ENCODE results near the gene STK17A.

STK17A gene

DNA sequence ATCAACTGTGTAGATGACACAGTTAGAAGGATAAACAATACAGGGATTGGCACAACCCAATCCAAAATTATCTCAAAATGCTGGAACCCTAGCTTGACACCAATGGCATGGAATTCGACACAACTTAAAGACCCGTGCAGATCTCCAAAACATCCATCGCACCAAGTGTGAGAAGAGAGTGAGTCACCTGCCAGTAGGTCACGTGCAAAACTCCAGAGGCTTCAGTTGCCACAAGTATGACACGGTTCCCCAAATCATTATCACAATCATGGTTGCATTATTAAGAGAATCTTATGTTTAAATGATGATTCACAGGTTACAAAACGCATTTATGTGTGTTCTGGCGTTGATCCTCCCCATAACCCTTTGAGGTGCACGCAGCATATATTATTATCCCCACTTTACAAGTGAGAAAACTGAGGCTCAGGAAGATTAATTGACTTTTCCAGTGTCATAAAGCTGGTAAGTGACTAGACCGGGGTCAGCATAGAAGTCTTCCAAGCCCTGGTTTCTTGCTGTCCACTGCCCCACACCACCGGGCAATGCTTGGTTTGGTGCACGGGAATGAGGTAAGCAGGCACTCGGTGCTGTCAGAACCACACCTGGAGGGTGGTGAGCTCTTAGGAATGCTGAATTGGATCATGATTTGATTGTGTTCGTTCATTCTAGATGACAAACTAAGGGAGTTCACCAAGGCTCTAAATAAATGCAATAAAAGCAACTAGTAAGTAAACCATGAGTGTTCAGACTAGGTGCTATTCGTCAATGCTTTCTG is 23.6 kb upstream of the STK17A start:
- Histone ChIP-seq H2BK15ac (ENCODE audit: low read length) (no peak overlapping the region), H3K27me3 (ENCODE audit: control insufficient read depth in 3 of 3, insufficient read depth in 3 of 3, low read depth in 1 of 3, low read length in 3 of 3) (peaks cover 0 to 4% (median 0%) of the 10 kb centered on the region in 3 experiments), H3K23ac (ENCODE audit: low read depth, low read length, poor library complexity) (no peak overlapping the region), H2AFZ (ENCODE audit: low read length) (no peak overlapping the region), H3K79me1 (ENCODE audit: low read depth, low read length) (no peaks in the 10 kb centered on the region), H3K4me1 (ENCODE audit: control insufficient read depth in 2 of 2, insufficient read depth in 1 of 2, low read depth in 1 of 2, low read length in 2 of 2) (no peaks in the 10 kb centered on the region), H3K4me2 (ENCODE audit: insufficient read depth, low read length, poor library complexity, severe bottlenecking) (no peak overlapping the region), H4K8ac (ENCODE audit: low read depth, low read length) (no peak overlapping the region), H2BK5ac (ENCODE audit: low read length) (no peak overlapping the region), H4K91ac (ENCODE audit: low read depth, low read length, poor library complexity) (no peak overlapping the region), H3K4me3 (ENCODE audit: low read length in 2 of 2) (no peak overlapping the region), H3K36me3 (replicated peaks in 1 of 2; ENCODE audit: control insufficient read depth in 2 of 2, insufficient read depth in 2 of 2, low read length in 2 of 2) (no peaks in the 10 kb centered on the region), H3K18ac (ENCODE audit: low read length) (no peak overlapping the region), H3K14ac (ENCODE audit: low read length) (no peak overlapping the region), H3K9me3 (replicated peaks in 1 of 2; ENCODE audit: control insufficient read depth in 2 of 2, insufficient read depth in 1 of 2, low read depth in 1 of 2, low read length in 2 of 2) (no peaks in the 10 kb centered on the region), H3K4ac (ENCODE audit: low read length) (no peak overlapping the region), H2AK5ac (ENCODE audit: low read depth, low read length) (no peak overlapping the region), H2BK12ac (ENCODE audit: low read length) (no peak overlapping the region), H2BK120ac (ENCODE audit: low read depth, low read length) (no peak overlapping the region), H3K9ac (ENCODE audit: low read depth, low read length, poor library complexity) (no peak overlapping the region), H3K27ac (replicated peaks; ENCODE audit: low read length) (no peak overlapping the region)
- no peak for DNase-seq (ENCODE audit: low spot score)
- no CpG with 5 or more reads among the region's 14 CpGs for whole genome bisulfite sequencing, 2 donors (ENCODE audit: extremely low coverage in 2 of 2, insufficient read length in 2 of 2, insufficient replicate concordance in 1 of 2)

DNA sequence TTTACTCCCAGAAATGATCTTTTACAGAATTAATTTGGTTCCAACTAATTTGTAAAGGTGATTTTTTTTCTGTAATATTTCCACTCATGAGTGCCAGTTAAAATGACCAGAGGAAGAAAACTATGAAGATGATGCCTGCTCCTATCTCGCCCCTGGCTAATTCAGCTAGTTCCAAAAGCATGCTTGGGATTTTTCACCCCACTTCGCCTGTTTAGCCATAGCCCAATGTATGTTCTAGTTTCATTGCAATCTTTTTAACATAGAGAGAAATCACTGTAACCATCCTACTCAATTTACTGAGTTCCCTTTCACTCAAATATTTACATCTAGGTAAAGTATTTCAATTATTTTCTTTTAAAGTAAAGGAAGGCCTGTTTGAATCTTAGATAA is 23.0 kb upstream of the STK17A start:
- no peak overlapping the region for H3K4me2 ChIP-seq (ENCODE audit: insufficient read depth, low read length, poor library complexity, severe bottlenecking)
- no peak overlapping the region for H3K27ac ChIP-seq (replicated peaks; ENCODE audit: low read length)
- H3K79me1 ChIP-seq (ENCODE audit: low read depth, low read length), result no peaks in the 10 kb centered on the region
- no peak overlapping the region for H3K4ac ChIP-seq (ENCODE audit: low read length)
- H2AK5ac ChIP-seq (ENCODE audit: low read depth, low read length), result no peak overlapping the region
- peaks cover 0 to 4% (median 0%) of the 10 kb centered on the region in 3 experiments for H3K27me3 ChIP-seq (ENCODE audit: control insufficient read depth in 3 of 3, insufficient read depth in 3 of 3, low read depth in 1 of 3, low read length in 3 of 3)
- H3K9me3 ChIP-seq (replicated peaks in 1 of 2; ENCODE audit: control insufficient read depth in 2 of 2, insufficient read depth in 1 of 2, low read depth in 1 of 2, low read length in 2 of 2), result no peaks in the 10 kb centered on the region
- H3K23ac ChIP-seq (ENCODE audit: low read depth, low read length, poor library complexity), result no peak overlapping the region
- no peak for DNase-seq (ENCODE audit: low spot score)
- H3K4me1 ChIP-seq (ENCODE audit: control insufficient read depth in 2 of 2, insufficient read depth in 1 of 2, low read depth in 1 of 2, low read length in 2 of 2), result no peaks in the 10 kb centered on the region
- no peak overlapping the region for H2BK15ac ChIP-seq (ENCODE audit: low read length)
- H4K91ac ChIP-seq (ENCODE audit: low read depth, low read length, poor library complexity), result no peak overlapping the region
- no peak overlapping the region for H3K4me3 ChIP-seq (ENCODE audit: low read length in 2 of 2)
- H4K8ac ChIP-seq (ENCODE audit: low read depth, low read length), result no peak overlapping the region
- no peak overlapping the region for H3K18ac ChIP-seq (ENCODE audit: low read length)
- no peak overlapping the region for H3K14ac ChIP-seq (ENCODE audit: low read length)
- H2AFZ ChIP-seq (ENCODE audit: low read length), result no peak overlapping the region
- no peaks in the 10 kb centered on the region for H3K36me3 ChIP-seq (replicated peaks in 1 of 2; ENCODE audit: control insufficient read depth in 2 of 2, insufficient read depth in 2 of 2, low read length in 2 of 2)
- no peak overlapping the region for H2BK12ac ChIP-seq (ENCODE audit: low read length)
- H2BK5ac ChIP-seq (ENCODE audit: low read length), result no peak overlapping the region
- no peak overlapping the region for H2BK120ac ChIP-seq (ENCODE audit: low read depth, low read length)
- no CpG with 5 or more reads among the region's 2 CpGs for WGBS, 2 donors (ENCODE audit: extremely low coverage in 2 of 2, insufficient read length in 2 of 2, insufficient replicate concordance in 1 of 2)
- H3K9ac ChIP-seq (ENCODE audit: low read depth, low read length, poor library complexity), result no peak overlapping the region

DNA sequence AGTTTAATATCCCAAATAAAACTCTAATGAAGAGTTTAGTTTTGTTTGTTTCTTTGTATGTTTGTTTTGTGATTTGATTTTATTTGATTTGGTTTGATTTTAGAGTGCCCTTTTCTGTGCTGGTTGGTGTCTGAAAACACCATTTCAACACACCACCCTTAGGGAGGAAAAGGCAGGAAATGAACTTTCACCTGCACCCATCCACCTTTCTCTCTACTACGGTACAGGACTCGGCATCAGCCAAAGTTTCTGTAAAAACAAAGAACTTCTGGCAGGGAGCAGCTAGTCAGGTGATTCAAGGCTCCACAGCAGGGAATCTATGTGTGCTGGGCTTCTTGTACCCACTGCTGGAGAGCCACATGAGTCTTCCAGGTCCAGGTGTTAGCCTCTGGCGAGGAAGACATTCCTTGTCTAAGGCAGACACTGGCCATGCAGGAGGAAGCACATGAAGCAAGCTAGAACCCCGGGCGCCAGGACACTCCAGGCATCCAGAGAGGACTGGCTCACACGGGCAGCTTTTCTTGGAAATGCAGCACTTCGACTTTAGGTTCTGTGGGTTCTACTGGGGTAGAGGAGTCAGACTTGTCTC is 22.1 kb upstream of the STK17A start:
- Histone ChIP-seq H3K9me3 (replicated peaks in 1 of 2; ENCODE audit: control insufficient read depth in 2 of 2, insufficient read depth in 1 of 2, low read depth in 1 of 2, low read length in 2 of 2) (no peaks in the 10 kb centered on the region), H3K9ac (ENCODE audit: low read depth, low read length, poor library complexity) (no peak overlapping the region), H3K4me1 (ENCODE audit: control insufficient read depth in 2 of 2, insufficient read depth in 1 of 2, low read depth in 1 of 2, low read length in 2 of 2) (no peaks in the 10 kb centered on the region), H3K18ac (ENCODE audit: low read length) (no peak overlapping the region), H3K4me2 (ENCODE audit: insufficient read depth, low read length, poor library complexity, severe bottlenecking) (no peak overlapping the region), H3K79me1 (ENCODE audit: low read depth, low read length) (no peaks in the 10 kb centered on the region), H3K27ac (replicated peaks; ENCODE audit: low read length) (no peak overlapping the region), H3K14ac (ENCODE audit: low read length) (no peak overlapping the region), H4K8ac (ENCODE audit: low read depth, low read length) (no peak overlapping the region), H3K4ac (ENCODE audit: low read length) (no peak overlapping the region), H2AFZ (ENCODE audit: low read length) (no peak overlapping the region), H2AK5ac (ENCODE audit: low read depth, low read length) (no peak overlapping the region), H2BK5ac (ENCODE audit: low read length) (no peak overlapping the region), H3K4me3 (ENCODE audit: low read length in 2 of 2) (no peak overlapping the region), H2BK120ac (ENCODE audit: low read depth, low read length) (no peak overlapping the region), H2BK15ac (ENCODE audit: low read length) (no peak overlapping the region), H3K27me3 (ENCODE audit: control insufficient read depth in 3 of 3, insufficient read depth in 3 of 3, low read depth in 1 of 3, low read length in 3 of 3) (peaks cover 0 to 4% (median 0%) of the 10 kb centered on the region in 3 experiments), H3K36me3 (replicated peaks in 1 of 2; ENCODE audit: control insufficient read depth in 2 of 2, insufficient read depth in 2 of 2, low read length in 2 of 2) (no peaks in the 10 kb centered on the region), H3K23ac (ENCODE audit: low read depth, low read length, poor library complexity) (no peak overlapping the region), H4K91ac (ENCODE audit: low read depth, low read length, poor library complexity) (no peak overlapping the region), H2BK12ac (ENCODE audit: low read length) (no peak overlapping the region)
- DNase-seq (ENCODE audit: low spot score), result no peak
- no CpG with 5 or more reads among the region's 7 CpGs for WGBS, 2 donors (ENCODE audit: extremely low coverage in 2 of 2, insufficient read length in 2 of 2, insufficient replicate concordance in 1 of 2)

GRCh38 chr7:43562383-43562782 is 20.5 kb upstream of the STK17A start:
- no peak overlapping the region for H3K14ac ChIP-seq (ENCODE audit: low read length)
- no peak overlapping the region for H3K4me2 ChIP-seq (ENCODE audit: insufficient read depth, low read length, poor library complexity, severe bottlenecking)
- no peak overlapping the region for H2AK5ac ChIP-seq (ENCODE audit: low read depth, low read length)
- no peaks in the 10 kb centered on the region for H3K36me3 ChIP-seq (replicated peaks in 1 of 2; ENCODE audit: control insufficient read depth in 2 of 2, insufficient read depth in 2 of 2, low read length in 2 of 2)
- WGBS, 2 donors (ENCODE audit: extremely low coverage in 2 of 2, insufficient read length in 2 of 2, insufficient replicate concordance in 1 of 2), result no CpG with 5 or more reads among the region's 3 CpGs
- H3K4me1 ChIP-seq (ENCODE audit: control insufficient read depth in 2 of 2, insufficient read depth in 1 of 2, low read depth in 1 of 2, low read length in 2 of 2), result no peaks in the 10 kb centered on the region
- no peak overlapping the region for H3K4me3 ChIP-seq (ENCODE audit: low read length in 2 of 2)
- H4K91ac ChIP-seq (ENCODE audit: low read depth, low read length, poor library complexity), result no peak overlapping the region
- H3K18ac ChIP-seq (ENCODE audit: low read length), result no peak overlapping the region
- H3K79me1 ChIP-seq (ENCODE audit: low read depth, low read length), result no peaks in the 10 kb centered on the region
- peaks cover 0 to 4% (median 0%) of the 10 kb centered on the region in 3 experiments for H3K27me3 ChIP-seq (ENCODE audit: control insufficient read depth in 3 of 3, insufficient read depth in 3 of 3, low read depth in 1 of 3, low read length in 3 of 3)
- H3K9me3 ChIP-seq (replicated peaks in 1 of 2; ENCODE audit: control insufficient read depth in 2 of 2, insufficient read depth in 1 of 2, low read depth in 1 of 2, low read length in 2 of 2), result no peaks in the 10 kb centered on the region
- H3K27ac ChIP-seq (replicated peaks; ENCODE audit: low read length), result no peak overlapping the region
- no peak overlapping the region for H4K8ac ChIP-seq (ENCODE audit: low read depth, low read length)
- no peak overlapping the region for H2BK15ac ChIP-seq (ENCODE audit: low read length)
- no peak overlapping the region for H3K4ac ChIP-seq (ENCODE audit: low read length)
- no peak for DNase-seq (ENCODE audit: low spot score)
- H2BK120ac ChIP-seq (ENCODE audit: low read depth, low read length), result no peak overlapping the region
- no peak overlapping the region for H2AFZ ChIP-seq (ENCODE audit: low read length)
- H3K23ac ChIP-seq (ENCODE audit: low read depth, low read length, poor library complexity), result no peak overlapping the region
- H2BK5ac ChIP-seq (ENCODE audit: low read length), result no peak overlapping the region
- no peak overlapping the region for H3K9ac ChIP-seq (ENCODE audit: low read depth, low read length, poor library complexity)
- H2BK12ac ChIP-seq (ENCODE audit: low read length), result no peak overlapping the region
